GM12878 (cell line): Measurements from ENCODE around the gene FAAP100. TPM values are rescaled to one million over a fixed set of nuclear protein-coding genes. Genes with fewer than 3 reads are reported as not detected.

Source experiments
- ATAC-seq: fragments of 200-7000 bp; cut with Tn5 transposase; 3 replicates; pipeline ENCODE4 v1.9.1; 2020; ENCODE audit warnings: mild to moderate bottlenecking, moderate library complexity
- BruUV-seq: library from RNA; stranded (reverse); fragments of 400-500 nt; replicated peaks from 2 replicates; lab custom pipeline; 2021; lab: Mats Ljungman, UMichigan
- CTCF ChIA-PET: fragments of 300-600 bp; sonication (Branson Sonifier 250); formaldehyde crosslinking; extraction: SDS; loops from one replicate; lab custom pipeline; 2021; ENCODE audit warnings: inconsistent platforms; lab: Yijun Ruan, JAX
- POLR2A ChIA-PET: fragments of 350-600 bp; formaldehyde crosslinking; extraction: SDS; loops from one replicate; lab custom pipeline; 2021; ENCODE audit warnings: inconsistent platforms; lab: Charles Lee
- RAD21 ChIA-PET: fragments of 300-600 bp; sonication (Branson Sonifier 250); formaldehyde crosslinking; loops from one replicate; lab custom pipeline; 2023; ENCODE audit warnings: antibody characterized with exemption; ENCODE audit not compliant: unreplicated experiment; lab: Charles Lee
- SMC1A ChIA-PET: fragments of 300-600 bp; sonication (Branson Sonifier 250); formaldehyde crosslinking; loops from one replicate; lab custom pipeline; 2023; ENCODE audit not compliant: unreplicated experiment, uncharacterized antibody; lab: Charles Lee
- DNase-seq: peaks from one replicate; pipeline ENCODE4 v3.0.0-alpha.2; 2011; ENCODE audit warnings: low read depth, low spot score
- FAIRE-seq: peaks from 3 replicates; lab custom pipeline; 2011; peaks lifted over from hg19 to GRCh38; lab: Jason Lieb, UNC
- H2AFZ ChIP-seq: 2 replicates; pipeline ENCODE4 v1.6.0; 2011; ENCODE audit warnings: low read depth, low read length, control low read depth; ENCODE audit not compliant: control insufficient read depth
- H3K27ac ChIP-seq: 2 replicates; pipeline ENCODE4 v1.5.1; 2011; ENCODE audit warnings: control low read depth; ENCODE audit not compliant: control insufficient read depth, insufficient read depth
- H3K27me3 ChIP-seq, 2 experiments: replicated peaks in 1 of 2; 2 replicates each; pipeline versions ENCODE4 v1.6.0 to v1.6.1; 2011; ENCODE audit warnings: low read length in 1 of 2; ENCODE audit not compliant: control insufficient read depth in 2 of 2, insufficient read depth in 2 of 2
- H3K36me3 ChIP-seq, 2 experiments: 2 replicates each; pipeline ENCODE4 v1.5.1; 2011; ENCODE audit warnings: low read length in 1 of 2; ENCODE audit not compliant: control insufficient read depth in 2 of 2, insufficient read depth in 2 of 2
- H3K4me1 ChIP-seq: 2 replicates; pipeline ENCODE4 v1.6.1; 2011; ENCODE audit warnings: mild to moderate bottlenecking, low read length, moderate library complexity, mixed read lengths; ENCODE audit not compliant: control insufficient read depth, insufficient read depth
- H3K4me2 ChIP-seq: 2 replicates; pipeline ENCODE4 v1.6.0; 2011; ENCODE audit warnings: control low read depth; ENCODE audit not compliant: control insufficient read depth, insufficient read depth
- H3K4me3 ChIP-seq: fragments of 200-600 bp; sonication (generic); 2 replicates; pipeline ENCODE4 v1.5.1; 2016
- H3K79me2 ChIP-seq: 2 replicates; pipeline ENCODE4 v1.6.0; 2011; ENCODE audit warnings: low read length; ENCODE audit not compliant: control insufficient read depth, insufficient read depth
- H3K9ac ChIP-seq: 2 replicates; pipeline ENCODE4 v1.8.0; 2011; ENCODE audit warnings: low read length, control low read depth, mixed read lengths; ENCODE audit not compliant: control insufficient read depth, insufficient read depth
- H3K9me3 ChIP-seq: replicated peaks from 3 replicates; pipeline ENCODE4 v1.5.1; 2011; ENCODE audit warnings: mild to moderate bottlenecking, low read length; ENCODE audit not compliant: control insufficient read depth, insufficient read depth
- H4K20me1 ChIP-seq: 2 replicates; pipeline ENCODE4 v1.6.0; 2011; ENCODE audit not compliant: control insufficient read depth, insufficient read depth
- BCL3 ChIP-seq: IDR thresholded peaks from 2 replicates; pipeline ENCODE4 v1.6.1; 2011; ENCODE audit warnings: borderline replicate concordance, low read depth, mild to moderate bottlenecking, moderate library complexity, low read length; ENCODE audit not compliant: insufficient read depth, poor library complexity, severe bottlenecking
- BRCA1 ChIP-seq: IDR thresholded peaks from 2 replicates; pipeline ENCODE4 v1.6.1; 2011; ENCODE audit warnings: low read depth, low read length, improper control_type of control experiment
- FOS ChIP-seq: IDR thresholded peaks from 3 replicates; pipeline ENCODE4 v1.6.1; 2011; ENCODE audit warnings: borderline replicate concordance; ENCODE audit not compliant: insufficient read length; ENCODE audit errors: extremely low read depth
- HDAC6 ChIP-seq: fragments of 200-600 bp; sonication (generic); IDR thresholded peaks from one replicate; pipeline ENCODE4 v1.8.0; 2017; ENCODE audit warnings: antibody characterized with exemption; ENCODE audit not compliant: unreplicated experiment
- IRF5 ChIP-seq: fragments of 450-650 bp; IDR thresholded peaks from 2 replicates; pipeline ENCODE4 v1.6.1; 2017; ENCODE audit warnings: borderline replicate concordance
- NBN ChIP-seq: fragments of 450-650 bp; IDR thresholded peaks from 2 replicates; pipeline ENCODE4 v1.6.1; 2016
- NFXL1 ChIP-seq: fragments of 450-650 bp; IDR thresholded peaks from 2 replicates; pipeline ENCODE4 v1.6.1; 2017; ENCODE audit warnings: antibody characterized with exemption, mild to moderate bottlenecking, borderline replicate concordance
- NFYB ChIP-seq: IDR thresholded peaks from 2 replicates; pipeline ENCODE4 v1.6.1; 2011; ENCODE audit warnings: low read depth, mild to moderate bottlenecking, low read length, improper control_type of control experiment, moderate library complexity; ENCODE audit not compliant: insufficient read depth
- POLR2AphosphoS2 ChIP-seq: IDR thresholded peaks from 2 replicates; pipeline ENCODE4 v1.6.1; 2011; ENCODE audit warnings: low read depth, mild to moderate bottlenecking, low read length, improper control_type of control experiment, moderate library complexity
- RFX5 ChIP-seq: IDR thresholded peaks from 2 replicates; pipeline ENCODE4 v1.6.1; 2011; ENCODE audit warnings: low read depth, low read length, improper control_type of control experiment
- STAT3 ChIP-seq: IDR thresholded peaks from 2 replicates; pipeline ENCODE4 v1.6.1; 2011; ENCODE audit warnings: low read depth, low read length, improper control_type of control experiment
- ZNF622 ChIP-seq: fragments of 450-650 bp; IDR thresholded peaks from 2 replicates; pipeline ENCODE4 v1.6.1; 2017; ENCODE audit warnings: mild to moderate bottlenecking, inconsistent platforms
- WGBS: methylation state at CpG from one replicate; pipeline ENCODE4 v1.1.6; 2016; ENCODE audit warnings: low lambda C conversion rate; ENCODE audit not compliant: insufficient replicate concordance, insufficient coverage; ENCODE audit errors: missing lambda C conversion rate; 5-methylcytosine and 5-hydroxymethylcytosine counted together
- in situ Hi-C: fragments of 300-500 bp; cut with MboI; formaldehyde crosslinking; loops from 9 replicates; pipeline ENCODE4 v1.14.3; 2018; ENCODE audit warnings: mixed read lengths
- intact Hi-C: fragments of 100-400 bp; cut with micrococcal nuclease; formaldehyde crosslinking; loops from one replicate; pipeline ENCODE4 v1.14.2; 2022; ENCODE audit not compliant: unreplicated experiment
- polyA plus RNA-seq, 11 experiments: library from polyadenylated mRNA; depleted of rRNA in 4 of 11; unstranded in 6 of 11; stranded (reverse) in 5 of 11; fragments of >200 nt; fragmentation: Nextera tagmentation in 4 of 11; fragmentation: Illumina TruSeq in 1 of 11; extraction: Ambion mirVana in 4 of 11; extraction: Trizol in 1 of 11; gene quantifications; 1 replicate in 1 of 11; 2 replicates in 10 of 11; pipeline versions ENCODE4 v1.2.1 to v1.2.3, GENCODE V29; 2011 to 2016; ENCODE audit warnings: inconsistent platforms in 2 of 11, missing spikeins in 2 of 11, low read depth in 1 of 11
- total RNA-seq, 4 experiments: library from RNA; depleted of rRNA in 3 of 4; stranded (reverse); fragments of >200 nt in 3 of 4; fragmentation: Illumina TruSeq in 1 of 4; extraction: Trizol in 1 of 4; gene quantifications; 2 replicates each; pipeline versions ENCODE4 v1.2.1 to v1.2.3, GENCODE V29; 2013 to 2021

The FAAP100 gene
- total and polyA plus RNA-seq, 10 of the 15 experiments (the other 5 are each of a cell fraction or from before 2014, with no cell fraction given): 0.11 to 46.2 (median 17.1) TPM

GRCh38 chr17:81493198-81494038 is 58.7 kb downstream of the FAAP100 start:
- no peaks in the 10 kb centered on the region; the same call in 2 of the 3 replicates for H3K9me3 ChIP-seq
- POLR2A ChIA-PET: no interaction called here
- no peak overlapping the region for H2AFZ ChIP-seq
- no peaks in the 10 kb centered on the region for H4K20me1 ChIP-seq
- H3K27me3 ChIP-seq: peaks cover 4 to 5% of the 10 kb centered on the region in 2 experiments; a peak in 3 of 4 replicates
- intact Hi-C loops (no loop called here), in situ Hi-C loops (loop anchor here (25.0 kb wide), 1 partner anchor 356 kb away; no protein-coding TSS in a partner anchor)
- CTCF ChIA-PET: interaction anchor here (1.4 kb wide), 1 partner anchor 240 kb away, joined by 3 read pairs; no protein-coding TSS in a partner anchor
- no peak overlapping the region for H3K4me2 ChIP-seq
- FAIRE-seq (no peak), ATAC-seq (no peak)
- H3K27ac ChIP-seq: no peak overlapping the region
- no peak overlapping the region for H3K9ac ChIP-seq
- RAD21 ChIA-PET: no interaction called here
- no peaks in the 10 kb centered on the region for H3K36me3 ChIP-seq
- no peaks in the 10 kb centered on the region for H3K79me2 ChIP-seq
- H3K4me1 ChIP-seq: no peaks in the 10 kb centered on the region
- no peak overlapping the region for H3K4me3 ChIP-seq
- 54% methylated on average over 16 of the region's 16 CpGs for WGBS
- TF ChIP-seq NBN (no peak), NFYB (peak; percentile 56; the same call in 1 of the 2 replicates)
- TF ChIP-seq, all 136 proteins: peak for 1
- no peak for DNase-seq
- BruUV-seq: no TSS peak
- SMC1A ChIA-PET: no interaction called here

DNA sequence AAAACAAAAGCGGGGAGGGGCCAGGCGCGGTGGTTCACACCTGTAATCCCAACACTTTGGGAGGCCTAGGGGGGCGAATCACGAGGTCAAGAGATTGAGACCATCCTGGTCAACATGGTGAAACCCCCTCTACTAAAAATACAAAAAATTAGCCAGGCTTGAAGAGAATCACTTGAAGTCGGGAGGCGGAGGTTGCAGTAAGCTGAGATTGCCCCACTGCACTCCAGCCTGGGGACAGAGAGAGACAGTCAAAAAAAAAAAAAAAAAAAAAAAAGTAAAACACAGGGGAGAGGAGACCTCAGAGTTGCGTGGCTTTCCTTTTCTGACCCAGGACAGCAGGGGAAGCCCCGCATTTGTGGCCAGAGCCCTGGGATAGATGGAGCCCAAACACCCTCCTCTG is 59.4 kb downstream of the FAAP100 start:
- no peaks in the 10 kb centered on the region for H3K36me3 ChIP-seq
- DNase-seq (no peak), ATAC-seq (no peak), FAIRE-seq (no peak)
- H3K4me3 ChIP-seq: no peak overlapping the region
- no TSS peak for BruUV-seq
- no peaks in the 10 kb centered on the region for H4K20me1 ChIP-seq
- H3K4me2 ChIP-seq: no peak overlapping the region
- H3K9me3 ChIP-seq: no peaks in the 10 kb centered on the region; the same call in 2 of the 3 replicates
- H3K4me1 ChIP-seq: no peaks in the 10 kb centered on the region
- WGBS: 29% methylated on average over 9 of the region's 9 CpGs
- RAD21 ChIA-PET: no interaction called here
- POLR2A ChIA-PET: no interaction called here
- peaks cover 4 to 5% of the 10 kb centered on the region in 2 experiments; a peak in 3 of 4 replicates for H3K27me3 ChIP-seq
- SMC1A ChIA-PET: no interaction called here
- in situ Hi-C loops (loop anchor here (25.0 kb wide), 1 partner anchor 355 kb away; no protein-coding TSS in a partner anchor), intact Hi-C loops (no loop called here)
- H3K27ac ChIP-seq: no peak overlapping the region
- no peak overlapping the region for H3K9ac ChIP-seq
- TF ChIP-seq POLR2AphosphoS2 (no peak), ZNF622 (no peak), HDAC6 (no peak), BCL3 (no peak), BRCA1 (no peak), NFYB (no peak), NFXL1 (no peak), FOS (no peak), RFX5 (no peak), STAT3 (no peak), IRF5 (no peak)
- H2AFZ ChIP-seq: no peak overlapping the region
- H3K79me2 ChIP-seq: no peaks in the 10 kb centered on the region
- CTCF ChIA-PET: interaction anchor here (0.9 to 1.4 kb wide), 2 partner anchors 14 to 240 kb away, joined by 3 to 5 read pairs; no protein-coding TSS in a partner anchor
